T follicular helper cell (primary cell): ENCODE results near the gene ACSS1.
"Not testable (repeated sequence)": the region's sequence is repeated elsewhere in the genome, so short reads cannot be mapped to it uniquely, and the experiment has no call there.

ENCODE experiments used
- DNase-seq: peaks from one replicate; pipeline ENCODE4 v3.0.0-alpha.2; 2020; ENCODE audit warnings: low read depth

ACSS1 gene

DNA sequence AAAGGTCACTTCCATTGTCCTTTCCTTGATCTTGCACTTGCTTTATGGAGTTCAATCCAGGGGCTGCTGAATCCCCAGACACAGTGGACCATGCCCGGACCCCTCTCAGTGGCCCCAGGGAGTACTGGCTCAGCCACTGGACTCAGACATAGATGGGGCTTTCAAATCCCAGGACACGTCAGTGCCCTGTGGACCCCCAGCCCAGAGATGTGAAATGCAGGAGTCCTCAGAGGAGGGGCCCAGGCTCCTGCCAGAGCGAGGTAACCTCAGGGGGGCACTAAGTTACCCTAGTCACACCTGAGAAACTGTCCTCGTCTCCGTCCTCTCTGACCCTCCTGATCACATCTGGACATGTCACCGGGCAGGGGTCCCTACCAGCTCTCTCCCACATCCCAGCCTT is 46.7 kb downstream of the ACSS1 start:
- DNase-seq: no peak

DNA sequence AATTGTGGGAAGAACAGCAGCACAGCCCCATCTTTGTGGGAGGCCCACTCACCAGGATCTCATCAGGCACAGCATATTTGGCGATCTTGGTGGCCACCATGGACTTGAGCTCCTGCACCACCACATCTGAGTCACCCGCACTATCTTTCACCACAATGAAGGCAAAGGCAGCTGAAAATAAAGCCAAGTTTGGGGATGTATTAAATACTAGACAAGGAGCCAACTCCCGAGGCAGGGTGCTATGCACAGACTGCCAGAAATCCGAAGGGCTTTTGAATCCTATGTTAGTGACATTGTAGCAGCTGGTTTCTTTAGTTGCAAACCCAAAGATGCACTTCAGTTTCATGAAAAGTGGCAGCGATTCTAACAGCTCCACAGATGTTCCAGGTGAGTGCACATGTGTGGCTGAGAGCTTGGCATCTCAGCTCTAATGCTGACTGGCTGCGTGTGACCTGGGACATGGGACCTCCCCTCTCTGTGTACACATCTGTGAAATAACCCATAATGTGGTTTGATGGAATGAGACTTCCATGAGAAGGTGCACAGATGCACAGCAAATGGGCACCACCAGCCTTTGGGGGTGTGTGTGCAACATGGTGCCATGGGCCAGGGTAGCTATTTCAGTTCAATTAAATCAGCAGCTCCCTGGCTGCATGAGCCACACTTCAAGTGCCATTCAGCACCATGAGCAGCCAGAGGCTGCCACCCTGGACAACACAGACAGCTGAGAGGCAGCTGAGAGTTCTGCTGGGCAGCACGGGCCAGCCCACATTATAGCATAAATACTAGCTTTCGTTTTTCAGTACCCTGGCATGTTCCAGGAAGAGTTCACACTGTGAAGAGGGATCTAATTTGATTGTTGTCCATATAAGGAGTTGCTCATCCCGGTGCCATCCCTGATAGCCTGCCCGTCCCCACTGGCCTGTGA is 48.5 kb downstream of the ACSS1 start:
- DNase-seq: no peak

DNA sequence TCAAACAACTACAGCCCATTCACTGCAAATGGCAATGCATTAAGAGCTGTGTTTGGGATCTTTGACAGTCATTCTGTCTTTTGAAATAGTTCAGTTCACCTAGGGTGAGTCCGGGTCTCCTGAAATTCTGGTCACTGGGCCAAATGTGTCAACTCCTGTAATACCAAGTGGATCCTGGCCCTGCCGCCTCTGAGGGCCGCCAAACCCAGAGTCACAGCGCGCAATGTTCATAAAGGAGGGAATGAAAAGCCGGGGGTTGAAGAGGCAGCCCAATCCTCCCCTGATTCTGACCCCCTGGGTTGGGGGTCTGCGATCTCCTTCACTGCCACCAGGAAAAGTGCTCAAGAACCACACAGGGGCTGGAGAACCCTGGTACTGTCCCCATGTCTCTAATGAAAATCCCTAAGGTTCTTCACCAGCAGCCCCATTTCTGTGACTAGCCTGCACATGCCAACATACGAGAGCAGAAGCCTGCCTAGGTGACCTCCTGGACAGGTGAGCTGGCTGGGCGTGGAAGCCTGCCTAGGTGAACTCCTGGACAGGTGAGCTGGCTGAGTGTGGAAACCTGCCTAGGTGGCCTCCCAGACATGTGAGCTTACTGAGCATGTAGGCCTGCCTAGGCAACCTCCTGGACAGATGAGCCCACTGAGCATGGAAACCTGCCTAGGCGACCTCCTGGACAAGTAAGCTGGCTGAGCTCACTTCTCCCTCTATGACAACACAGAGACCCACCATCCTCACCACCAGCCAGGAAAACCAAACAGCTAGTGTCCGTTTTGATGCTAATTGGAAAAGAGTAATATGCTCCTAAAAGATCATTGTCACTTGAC is 49.3 kb downstream of the ACSS1 start:
- no peak for DNase-seq

DNA sequence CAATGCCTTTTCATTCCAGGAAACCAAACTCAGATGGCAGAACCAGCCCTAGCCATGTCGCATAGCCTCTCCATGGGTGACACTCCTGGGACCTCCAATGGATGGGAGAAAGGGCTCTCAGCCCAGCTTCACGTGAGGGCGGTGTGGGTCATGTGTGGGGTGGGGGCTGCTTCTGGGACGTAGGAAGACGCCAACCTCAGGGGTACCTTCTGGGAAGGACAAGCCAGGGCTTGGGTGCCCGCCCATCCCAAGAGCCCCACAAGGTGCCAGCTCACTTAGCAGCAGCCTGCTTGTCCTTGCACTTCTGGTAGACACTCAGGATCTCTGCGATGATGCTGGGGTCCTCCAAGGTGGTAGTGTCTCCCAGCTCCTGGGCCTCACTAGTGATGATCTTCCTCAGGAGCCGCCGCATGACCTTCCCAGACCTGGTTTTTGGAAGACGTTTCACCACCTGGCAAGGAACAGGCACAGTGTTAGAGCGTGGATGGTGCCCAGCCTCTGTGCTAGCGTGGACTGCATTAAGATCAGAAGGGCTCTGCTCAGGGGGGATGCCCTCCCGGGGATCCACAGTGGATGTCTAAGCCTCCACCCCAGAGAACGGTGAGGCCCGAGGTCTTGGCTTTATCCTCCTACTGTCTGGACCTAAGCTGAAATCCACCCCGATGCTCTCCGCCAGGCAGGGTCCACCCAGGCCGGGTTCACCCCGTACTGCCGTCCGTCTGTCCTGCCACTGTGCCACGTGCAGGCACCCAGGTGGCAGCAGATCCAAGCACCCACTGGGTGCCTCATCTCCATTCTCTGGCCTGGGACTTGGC is 50.2 kb downstream of the ACSS1 start:
- no peak for DNase-seq

DNA sequence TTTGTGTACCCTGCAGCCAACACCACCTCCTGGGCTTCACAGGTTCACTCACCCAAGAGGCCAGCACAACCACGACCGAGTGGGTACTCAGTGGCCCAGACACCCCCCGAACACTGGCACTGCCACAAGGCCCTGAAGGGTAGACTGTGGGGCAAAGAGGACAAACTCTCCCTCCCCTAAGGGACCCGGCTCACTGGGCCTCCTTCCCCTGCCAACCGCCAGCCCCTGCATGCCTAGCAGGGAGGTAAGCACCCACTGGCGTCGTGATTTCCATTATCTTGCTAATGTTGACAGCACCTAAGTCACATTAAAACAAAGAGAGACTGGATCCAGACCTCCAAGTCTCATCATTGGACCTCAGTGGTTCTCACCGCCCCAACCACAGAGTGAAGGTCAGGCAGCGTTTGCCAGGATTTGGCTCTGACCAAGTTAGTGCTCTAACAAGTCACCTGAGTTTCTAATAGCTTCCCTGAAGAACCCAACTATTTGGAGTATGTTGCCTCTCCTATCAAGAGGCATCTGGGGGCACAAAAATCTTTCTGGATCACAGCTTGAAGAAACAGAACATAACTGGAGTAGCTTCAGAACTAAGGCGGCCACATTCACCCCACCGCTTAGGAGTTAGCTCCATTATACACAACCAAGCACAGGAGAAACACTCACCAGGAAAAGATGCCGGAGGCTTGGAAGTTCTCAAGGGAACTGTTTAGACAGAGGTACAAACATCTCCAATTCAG is 51.3 kb downstream of the ACSS1 start:
- no peak for DNase-seq

DNA sequence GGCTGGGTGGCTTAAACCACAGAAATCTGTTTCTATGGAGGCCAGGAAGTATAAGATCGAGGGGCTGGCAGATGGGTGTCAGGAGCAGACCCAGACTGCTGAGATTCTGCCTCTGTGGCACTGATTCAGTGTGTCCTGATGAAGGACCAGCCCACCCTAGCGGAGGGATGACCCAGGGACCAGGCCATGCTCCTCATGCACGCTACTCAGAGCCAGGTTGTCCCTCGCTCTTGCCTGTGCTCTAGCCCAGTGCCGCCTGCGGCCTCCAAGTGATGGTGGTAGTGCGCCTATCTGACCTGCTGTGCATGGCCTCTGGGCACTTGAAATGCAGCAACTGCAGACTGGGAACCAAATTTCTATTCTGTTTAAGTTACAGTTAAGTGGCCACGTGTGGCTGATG is 52.3 kb downstream of the ACSS1 start:
- no peak for DNase-seq

DNA sequence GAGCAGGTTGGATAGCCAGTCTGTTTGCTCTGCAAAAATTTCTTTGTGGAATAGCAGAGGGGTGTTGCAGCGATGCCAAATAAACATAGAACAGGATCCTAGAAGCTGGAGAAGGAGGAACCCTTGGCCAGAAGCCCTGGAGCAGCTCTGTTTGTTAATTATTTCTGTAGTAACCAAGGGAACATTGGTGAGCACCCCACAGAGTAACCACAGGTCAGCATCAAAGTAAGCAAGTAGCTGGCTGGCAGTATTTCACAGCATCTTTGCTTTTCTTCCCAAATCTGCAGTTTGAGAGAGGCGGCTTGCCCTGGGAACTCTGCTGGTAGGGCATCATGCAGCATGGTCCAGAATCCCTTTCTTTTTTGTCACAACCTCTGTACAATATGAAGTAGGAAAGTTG is 52.7 kb downstream of the ACSS1 start:
- DNase-seq: no peak

DNA sequence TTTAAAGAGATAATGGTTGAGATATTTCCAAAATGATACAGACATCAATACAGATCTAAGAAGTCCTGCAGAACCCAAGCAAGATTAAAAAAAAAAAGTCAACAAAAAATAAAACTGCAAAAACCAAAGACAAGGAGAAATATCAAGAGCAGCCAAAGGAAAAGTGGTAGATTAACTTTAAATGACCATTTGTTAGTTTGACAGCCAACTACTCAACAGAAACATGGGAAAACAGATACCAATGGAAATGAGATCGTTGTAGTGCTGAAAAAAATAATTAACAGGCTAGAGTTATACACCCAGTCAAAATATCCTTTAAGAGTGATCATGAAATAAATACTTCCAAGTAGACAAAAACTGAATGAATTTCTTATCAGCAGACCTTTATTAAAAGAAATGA is 54.9 kb downstream of the ACSS1 start:
- DNase-seq: no peak

DNA sequence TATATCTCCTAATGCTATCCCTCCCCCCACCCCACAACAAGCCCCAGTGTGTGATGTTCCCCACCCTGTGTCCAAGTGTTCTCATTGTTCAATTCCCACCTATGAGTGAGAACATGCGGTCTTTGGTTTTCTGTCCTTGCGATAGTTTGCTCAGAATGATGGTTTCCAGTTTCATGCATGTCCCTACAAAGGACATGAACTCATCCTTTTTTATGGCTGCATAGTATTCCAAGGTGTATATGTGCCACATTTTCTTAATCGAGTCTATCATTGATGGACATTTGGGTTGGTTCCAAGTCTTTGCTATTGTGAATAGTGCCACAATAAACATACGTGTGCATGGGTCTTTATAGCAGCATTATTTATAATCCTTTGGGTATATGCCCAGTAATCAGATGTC is 56.6 kb downstream of the ACSS1 start:
- not testable (repeated sequence) for DNase-seq

DNA sequence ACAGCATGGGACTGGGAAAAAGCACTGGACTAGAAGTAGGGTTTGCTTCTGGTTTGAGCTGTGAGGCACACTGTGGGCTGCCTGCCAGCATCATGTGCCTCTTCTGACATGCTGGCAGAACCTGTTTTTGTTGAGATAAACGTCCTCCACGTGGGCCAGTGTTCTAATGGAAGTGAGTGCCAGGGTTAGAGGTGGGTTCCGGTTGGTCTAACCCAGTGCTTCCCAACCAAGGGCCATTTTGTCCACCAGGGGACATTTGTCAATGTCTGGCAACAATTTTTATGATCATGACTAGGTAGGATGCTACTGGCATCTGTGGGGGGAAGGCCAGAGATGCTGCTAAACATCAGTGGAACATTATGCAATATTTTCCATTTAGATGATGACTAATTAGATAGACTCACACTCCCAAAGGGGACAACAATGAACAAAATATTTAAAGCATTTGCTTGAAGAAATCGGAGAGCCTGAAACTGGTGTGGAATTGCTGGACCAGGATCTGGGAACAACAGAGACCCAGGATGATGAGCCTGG is 57.6 kb downstream of the ACSS1 start:
- DNase-seq: no peak

DNA sequence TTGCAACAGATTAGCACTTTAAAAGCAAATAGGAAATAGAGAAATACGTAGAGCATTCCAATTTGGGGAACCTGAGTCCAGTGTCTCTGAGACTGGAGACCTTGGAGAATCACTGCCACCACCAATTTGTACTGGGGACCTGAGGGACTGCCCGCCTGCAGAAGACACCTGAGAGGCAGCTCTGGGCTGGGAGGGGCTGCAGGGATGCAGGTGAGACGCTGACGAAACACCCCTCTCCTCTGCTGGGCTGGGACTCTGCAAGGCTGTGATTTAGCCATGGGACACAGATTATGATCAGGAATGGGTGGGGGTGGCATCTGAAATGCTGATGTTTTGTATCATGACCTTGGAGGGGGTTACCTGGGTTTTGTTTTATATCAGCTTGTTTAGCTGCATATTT is 58.4 kb downstream of the ACSS1 start:
- DNase-seq: no peak

DNA sequence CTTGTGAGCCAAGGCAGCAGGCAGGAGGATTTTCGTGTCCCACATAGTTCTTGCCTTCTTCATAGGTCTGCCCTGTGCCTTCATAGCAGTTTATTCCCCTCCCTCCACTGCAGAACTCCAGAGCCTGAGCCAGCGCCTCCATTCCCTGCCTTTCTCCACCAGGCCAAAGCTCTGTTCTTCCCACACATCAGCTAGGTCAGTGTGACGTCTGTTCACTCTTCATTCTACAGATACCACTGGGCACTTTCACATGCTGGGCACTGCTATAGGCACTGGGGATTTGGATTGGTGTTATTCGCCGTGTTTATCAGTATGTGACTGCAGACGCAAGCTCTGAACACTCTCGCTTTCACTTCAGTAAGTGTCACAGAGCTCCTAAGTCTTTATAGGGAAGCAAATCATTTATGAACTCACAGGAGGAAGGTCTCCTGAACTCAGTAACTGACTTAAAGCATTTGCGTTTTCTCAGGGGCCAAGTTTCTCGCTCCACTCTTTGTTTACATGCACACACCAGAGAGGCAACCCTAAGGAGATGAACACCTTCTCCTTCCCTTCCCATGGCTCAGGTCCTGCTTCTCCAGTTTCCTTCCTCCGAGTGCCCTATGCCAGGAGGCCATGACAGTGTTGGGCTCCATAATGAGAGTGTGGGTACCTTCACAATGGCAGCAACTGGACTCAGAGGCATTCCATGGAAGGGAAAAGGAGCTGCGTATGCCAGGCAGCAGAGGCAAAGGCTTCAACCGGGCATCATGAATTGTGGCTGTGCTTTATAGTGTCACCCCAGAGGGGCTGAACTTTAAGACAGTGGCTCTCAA is 59.1 kb downstream of the ACSS1 start:
- no peak for DNase-seq

DNA sequence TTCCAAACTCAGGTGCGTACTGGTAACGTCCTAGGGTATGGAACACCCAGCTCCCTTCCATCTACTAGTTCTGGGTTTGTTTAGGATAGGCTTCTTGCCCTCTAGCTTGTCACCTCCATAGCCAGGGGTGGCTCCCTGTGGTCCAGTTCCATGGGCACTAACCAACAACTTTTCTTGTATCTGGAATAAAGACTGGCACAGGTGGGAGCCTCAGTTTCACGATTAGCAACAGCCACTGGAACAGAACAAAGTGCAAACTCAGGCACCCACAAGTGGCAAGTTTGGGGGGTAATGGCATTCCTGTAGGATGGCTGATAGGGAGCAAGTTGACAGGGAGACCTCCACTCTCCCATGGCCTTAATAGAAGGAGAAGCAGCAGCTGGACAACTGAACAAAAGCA is 59.8 kb downstream of the ACSS1 start:
- DNase-seq: no peak

DNA sequence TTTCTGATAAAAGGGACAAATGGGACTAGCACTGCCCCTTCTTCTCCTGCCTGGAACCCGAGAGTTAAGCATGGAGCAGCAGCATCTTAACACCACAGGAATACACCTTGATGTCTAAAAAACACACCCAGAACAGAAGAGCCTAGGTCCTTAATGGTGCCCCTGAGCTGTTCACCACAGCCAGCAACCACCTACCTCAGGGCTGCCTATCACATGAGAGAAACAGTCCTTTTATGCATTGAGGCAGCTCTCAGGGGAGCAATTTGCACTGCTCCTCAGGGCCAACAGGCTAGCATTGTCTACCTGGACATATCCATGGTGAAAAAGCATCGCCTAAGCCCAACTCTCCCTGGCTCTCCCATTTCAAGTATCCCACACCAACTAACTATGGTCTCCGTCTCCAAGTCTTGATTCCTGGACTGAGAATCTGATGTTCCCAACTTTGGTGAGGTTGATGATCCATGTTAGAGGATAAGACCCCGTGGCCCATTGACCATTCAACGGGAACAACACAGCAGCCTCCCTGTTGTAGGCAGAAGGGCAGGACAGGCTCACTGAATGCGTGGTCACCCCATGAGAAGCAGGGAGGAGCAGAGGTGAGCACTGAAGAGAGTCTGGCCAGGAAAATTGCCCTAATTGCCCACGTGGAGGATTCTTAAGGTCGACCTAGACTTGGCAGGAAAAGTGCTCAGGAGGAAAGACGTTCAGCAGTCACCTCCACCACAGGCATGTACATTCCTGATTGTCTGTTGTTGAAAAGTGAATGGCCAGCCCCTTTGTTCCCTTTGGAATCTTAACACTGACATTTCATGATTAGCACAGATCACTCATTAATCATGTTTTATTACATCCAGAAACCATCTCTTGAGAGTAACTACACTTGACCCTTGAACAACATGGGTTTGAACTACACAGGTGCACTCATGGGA is 61.2 kb downstream of the ACSS1 start:
- no peak for DNase-seq

DNA sequence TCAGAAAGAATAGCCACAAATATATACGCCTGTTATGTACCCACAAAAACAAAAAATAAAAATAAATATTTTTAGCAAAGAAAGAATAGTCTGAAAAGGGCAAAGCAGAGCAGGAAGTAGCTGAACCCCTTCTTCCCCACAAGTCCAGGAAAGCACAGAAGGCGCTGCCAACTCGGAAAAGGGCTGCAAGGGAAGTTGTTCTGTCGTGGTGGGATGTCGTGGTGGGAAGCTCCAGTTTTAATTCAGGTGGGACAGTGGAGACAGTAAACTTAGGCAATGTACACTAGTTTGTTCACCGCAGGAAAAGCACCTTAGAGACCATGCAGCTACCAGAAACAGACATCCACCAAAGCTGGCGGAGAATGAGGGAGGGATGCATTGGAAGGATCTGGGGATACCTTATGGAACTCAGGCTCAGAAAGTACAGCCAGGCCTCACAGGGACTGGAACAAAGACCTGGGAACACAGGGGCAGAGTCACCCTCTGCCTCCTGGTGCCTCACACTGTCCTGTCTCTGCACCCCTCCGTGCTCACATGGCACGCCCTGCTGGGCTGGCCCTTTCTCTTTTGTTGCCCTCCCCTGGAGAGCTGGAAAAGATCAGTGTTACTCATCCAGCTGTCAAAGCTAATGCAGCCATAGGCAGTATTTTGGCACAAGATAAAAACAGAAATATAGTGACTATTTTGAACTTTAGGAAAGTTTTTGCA is 62.0 kb downstream of the ACSS1 start:
- no peak for DNase-seq

DNA sequence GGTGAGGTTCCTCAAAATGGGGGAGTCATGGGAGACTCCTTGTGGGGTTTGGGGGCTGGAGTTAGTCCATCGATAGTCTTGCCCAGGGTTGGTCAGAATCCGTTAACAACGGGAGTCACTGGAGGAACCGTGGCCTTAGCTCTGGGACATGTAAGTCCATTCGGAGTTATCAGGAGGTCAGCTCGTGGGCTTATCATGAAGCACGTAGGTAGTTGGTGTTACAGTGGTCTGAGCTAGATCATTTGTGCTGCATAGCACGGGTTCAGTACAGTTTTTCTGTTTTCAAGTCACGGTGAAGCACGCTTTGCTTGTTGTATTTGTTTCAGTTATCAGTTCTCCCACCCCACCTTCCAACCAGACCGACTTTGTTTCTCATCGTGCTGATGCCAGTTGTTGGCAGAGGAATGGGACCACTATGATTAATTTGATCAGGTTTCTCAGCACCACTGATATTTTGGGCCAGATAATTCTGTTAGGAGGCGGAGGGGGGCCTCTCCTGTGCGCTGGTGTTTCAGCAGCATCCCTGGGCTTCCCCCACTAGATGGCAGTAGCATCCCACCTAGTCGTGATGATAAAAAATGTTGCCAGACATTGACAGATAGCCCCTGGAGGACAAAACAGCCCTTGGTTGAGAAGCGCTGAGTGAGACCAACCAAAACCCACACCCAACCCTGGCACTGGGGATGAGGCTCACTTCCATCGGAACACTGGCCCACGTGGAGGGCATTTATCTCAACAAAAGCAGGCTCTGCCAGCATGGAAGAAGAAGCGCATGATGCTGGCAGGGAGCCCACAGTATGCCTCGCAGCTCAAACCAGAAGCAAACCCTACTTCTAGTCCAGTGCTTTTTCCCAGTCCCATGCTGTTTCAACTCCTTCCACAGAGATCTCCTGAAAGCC is 63.2 kb downstream of the ACSS1 start:
- peak; percentile 74 for DNase-seq

DNA sequence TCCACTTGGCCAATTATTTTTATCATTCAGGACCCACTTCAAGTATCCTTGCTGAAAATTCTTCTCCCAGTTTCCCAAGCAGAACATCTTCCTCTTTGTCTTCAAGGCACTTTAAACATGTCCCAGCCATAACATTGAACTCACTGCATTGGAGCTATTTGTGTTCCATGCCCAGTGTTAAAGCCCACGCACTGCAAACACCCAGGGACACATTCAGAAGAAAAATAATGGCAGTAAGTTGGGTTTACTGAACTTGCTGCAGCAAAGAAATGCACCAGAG is 63.8 kb downstream of the ACSS1 start:
- no peak for DNase-seq
